HG03064 (cell line): ENCODE data around the gene TRAF7.
"Not testable (repeated sequence)": the region's sequence is repeated elsewhere in the genome, so short reads cannot be mapped to it uniquely, and the experiment has no call there.

Experiments
- ATAC-seq: cut with Tn5 transposase; IDR thresholded peaks from one replicate; pipeline ENCODE4 v1.9.1; 2021; ENCODE audit warnings: low read depth; ENCODE audit not compliant: unreplicated experiment

Gene TRAF7

DNA sequence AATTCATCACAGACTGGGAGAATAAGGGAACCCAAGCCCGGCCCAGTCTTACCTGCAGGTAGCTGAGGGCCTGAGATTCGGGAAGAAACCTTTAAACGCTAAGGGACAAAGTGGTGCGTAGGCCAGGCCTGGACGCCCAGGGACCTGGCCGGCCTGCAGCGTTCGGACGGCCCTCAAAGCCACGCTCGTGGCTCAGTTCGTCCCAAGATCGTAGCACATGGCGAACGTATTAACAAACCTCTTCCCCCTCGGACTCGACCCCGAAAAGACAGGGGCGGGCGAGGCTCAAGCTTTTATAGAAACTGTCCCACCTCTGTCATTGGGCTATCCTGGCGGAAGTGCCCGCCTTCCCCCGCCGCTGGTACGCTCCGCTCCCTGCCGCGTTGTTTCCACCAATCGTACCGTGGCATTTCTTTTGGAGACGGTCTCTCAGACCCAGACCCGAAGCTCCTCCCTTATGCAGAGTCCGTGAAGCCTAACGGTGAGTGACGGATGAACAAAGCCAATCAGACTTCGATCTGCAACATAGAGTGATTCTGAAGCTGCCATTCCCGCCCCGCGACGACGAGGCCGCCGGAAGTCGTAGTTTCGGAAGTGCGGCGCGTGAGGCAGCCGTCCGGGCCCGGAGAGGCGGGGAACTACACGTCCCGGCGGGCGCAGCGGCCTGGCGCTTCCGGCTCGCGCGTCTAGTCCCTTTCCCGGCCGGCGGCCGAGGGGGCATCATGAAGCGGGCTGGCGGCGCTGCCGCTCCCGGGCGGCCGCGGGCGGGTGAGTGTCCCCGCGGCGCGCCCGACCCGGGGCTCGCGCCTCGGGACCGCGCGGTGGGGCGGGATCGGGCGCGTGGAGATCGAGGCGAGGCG lies at the start of gene TRAF7:
TSS of gene TRAF7 (plus strand) at position 692 of the 860 bp plus-strand sequence. CDS start 8,139 bp downstream, outside the sequence.
- peak; percentile 83 for ATAC-seq

- ATAC-seq: not testable (repeated sequence)
These were observed 49.4 kb upstream of the TRAF7 start for GRCh38 chr16:2106211-2106610.

GRCh38 chr16:2107121-2107790 lies 48.3 kb upstream of the TRAF7 start:
- not testable (repeated sequence) for ATAC-seq

DNA sequence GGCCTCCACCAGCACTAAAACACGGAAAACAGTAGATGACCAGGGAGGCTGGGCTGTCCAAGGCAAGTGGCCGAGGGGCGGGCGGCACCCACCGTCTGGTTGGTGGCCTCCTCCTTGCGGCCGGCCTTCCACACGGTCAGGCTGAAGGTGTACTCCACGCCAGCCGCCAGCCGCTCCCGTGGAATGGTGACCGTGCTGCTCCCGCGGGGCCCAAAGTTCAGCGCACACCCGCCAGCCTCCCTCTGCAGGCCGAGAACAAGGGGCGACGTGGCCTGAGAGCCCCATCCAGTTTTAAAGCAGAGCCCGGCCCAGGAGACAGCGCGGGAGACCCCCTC lies 47.8 kb upstream of the TRAF7 start:
- not testable (repeated sequence) for ATAC-seq

DNA sequence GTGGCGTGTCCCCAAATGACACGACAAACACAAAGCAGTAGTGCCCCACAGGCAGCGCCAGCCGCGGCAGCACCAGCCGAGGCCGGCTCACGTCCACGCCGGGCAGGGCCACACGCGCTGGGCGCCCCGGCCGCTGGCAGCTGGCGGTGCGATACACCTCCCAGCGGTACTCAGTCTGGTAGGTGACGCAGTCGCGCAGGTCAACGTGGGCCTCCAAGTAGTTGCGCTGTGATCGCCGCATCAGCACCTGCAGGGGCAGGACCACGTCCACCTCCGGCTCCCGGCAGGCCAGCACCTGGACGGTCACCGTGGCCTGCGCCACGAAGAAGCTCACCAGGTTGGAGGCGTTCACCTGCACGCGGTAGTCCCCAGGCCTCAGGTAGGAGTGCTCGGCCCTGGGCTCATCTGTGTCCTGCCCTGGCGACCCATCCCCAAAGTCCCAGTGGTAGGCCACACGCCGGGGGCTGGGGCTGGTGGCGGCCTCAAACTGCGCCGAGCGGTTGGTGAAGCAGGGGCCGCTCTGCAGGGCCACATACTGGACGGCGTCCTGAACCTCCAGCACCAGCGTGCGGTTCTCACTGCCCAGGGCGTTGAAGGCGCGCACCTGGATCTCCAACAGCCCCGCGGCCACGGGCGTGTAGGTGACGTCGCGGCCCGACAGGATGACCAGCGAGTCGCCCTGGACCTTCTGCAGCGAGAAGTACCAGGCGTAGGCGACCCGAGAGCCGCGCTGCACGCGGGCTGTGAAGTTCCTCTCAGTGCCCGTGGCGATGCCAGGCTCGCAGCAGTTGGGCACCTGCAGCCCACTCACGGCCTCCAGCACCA lies 46.9 kb upstream of the TRAF7 start:
- ATAC-seq: not testable (repeated sequence)

GRCh38 chr16:2109271-2109580 lies 46.4 kb upstream of the TRAF7 start:
- ATAC-seq: not testable (repeated sequence)

DNA sequence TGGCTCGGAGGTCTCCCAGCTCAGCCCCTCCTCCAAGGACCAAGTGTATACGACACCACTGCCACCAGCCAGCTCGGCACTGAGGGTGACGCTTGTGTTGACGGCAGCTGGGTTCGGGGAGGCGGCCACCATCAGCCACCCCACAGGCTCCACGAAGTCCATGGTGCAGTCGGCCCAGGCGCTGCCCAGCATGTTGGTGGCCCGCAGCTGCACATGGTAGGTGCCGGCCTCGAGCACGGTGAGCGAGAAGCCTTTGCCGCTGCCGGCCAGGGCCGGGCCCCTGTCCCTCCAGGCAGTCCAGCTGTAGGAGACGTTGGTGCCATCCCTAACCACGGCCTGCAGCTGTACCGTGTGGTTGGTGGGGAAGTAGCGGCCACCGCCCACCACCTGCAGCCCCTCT lies 45.7 kb upstream of the TRAF7 start:
- not testable (repeated sequence) for ATAC-seq

- ATAC-seq: not testable (repeated sequence)
These were observed 45.1 kb upstream of the TRAF7 start for GRCh38 chr16:2110332-2111008.

GRCh38 chr16:2111009-2111353 lies 44.6 kb upstream of the TRAF7 start:
- ATAC-seq: not testable (repeated sequence)

DNA sequence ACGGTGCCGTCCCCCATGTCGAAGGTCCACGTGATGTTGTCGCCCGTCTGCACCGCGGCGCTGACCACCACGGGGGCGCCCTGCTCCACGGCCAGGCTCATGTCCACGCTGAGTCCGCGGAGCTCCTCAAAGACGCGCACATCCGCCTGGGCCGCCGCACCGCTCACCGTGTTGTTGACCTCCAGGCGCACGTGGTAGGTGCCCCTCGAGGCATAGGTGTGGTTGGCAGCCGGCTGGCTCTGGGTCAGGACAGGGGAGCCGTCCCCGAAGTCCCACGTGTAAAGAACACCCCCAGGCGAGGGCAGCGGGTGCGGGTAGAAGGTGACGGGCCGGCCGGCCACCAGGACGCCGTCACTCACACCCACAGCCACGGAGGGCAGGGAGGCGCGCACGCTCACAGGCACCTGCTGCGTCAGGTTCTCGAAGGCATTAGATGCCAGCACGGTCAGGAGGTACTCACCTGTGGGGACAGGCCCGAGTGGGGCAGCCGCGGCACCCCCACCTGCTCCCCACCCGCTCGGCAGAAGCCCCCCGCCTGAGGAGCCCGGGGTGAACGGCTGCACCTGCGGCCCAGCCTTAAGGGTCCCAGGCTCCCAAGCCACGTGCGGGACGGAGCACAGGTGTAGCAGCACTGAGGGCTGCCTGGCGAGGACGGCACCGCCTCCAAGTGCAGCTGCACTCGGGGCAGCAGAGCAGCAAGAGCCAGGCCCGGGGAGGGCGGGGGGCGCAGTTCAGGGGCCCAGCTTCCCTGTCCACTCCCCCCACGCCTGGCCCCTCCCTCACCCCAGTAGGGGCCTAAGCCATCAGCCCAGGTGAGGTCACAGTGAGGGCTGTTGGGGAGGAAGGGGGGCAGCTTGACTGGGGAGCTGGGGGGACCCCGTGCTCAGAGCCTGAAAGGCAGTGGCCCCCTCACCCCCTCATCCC lies 43.9 kb upstream of the TRAF7 start:
- ATAC-seq: not testable (repeated sequence)

DNA sequence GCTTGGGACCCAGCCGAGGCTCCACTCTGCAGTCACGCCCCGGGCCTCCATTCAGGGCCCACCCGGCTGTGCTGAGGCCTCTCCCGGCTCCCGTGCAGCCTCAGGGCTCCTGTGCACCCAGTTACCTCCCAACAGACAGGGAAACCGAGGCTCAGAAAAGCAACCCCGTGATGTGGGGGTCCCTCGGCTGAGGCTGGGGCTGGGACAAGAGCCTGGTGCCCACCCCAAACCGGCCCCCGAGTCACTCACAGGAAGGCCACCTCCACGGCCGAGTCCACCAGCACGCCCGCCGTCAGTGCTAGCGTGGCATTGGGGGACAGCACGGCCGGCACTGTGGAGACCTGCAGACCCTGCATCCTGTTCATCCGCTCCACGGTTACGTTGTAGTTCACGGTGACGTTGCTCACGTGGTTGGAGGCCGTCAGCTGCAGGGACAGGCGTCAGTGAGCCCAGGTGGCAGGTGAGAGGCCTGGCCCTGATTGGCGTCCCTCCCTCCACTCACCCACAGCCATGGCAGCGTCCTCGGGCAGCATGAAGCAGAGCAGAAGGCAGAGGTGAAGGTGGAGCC lies 43.0 kb upstream of the TRAF7 start:
- not testable (repeated sequence) for ATAC-seq

- not testable (repeated sequence) for ATAC-seq
These were observed 41.4 kb upstream of the TRAF7 start for GRCh38 chr16:2114225-2114624.

GRCh38 chr16:2114885-2115590 lies 40.5 kb upstream of the TRAF7 start:
- ATAC-seq: not testable (repeated sequence)

GRCh38 chr16:2115591-2115973 lies 40.0 kb upstream of the TRAF7 start:
- no peak for ATAC-seq

DNA sequence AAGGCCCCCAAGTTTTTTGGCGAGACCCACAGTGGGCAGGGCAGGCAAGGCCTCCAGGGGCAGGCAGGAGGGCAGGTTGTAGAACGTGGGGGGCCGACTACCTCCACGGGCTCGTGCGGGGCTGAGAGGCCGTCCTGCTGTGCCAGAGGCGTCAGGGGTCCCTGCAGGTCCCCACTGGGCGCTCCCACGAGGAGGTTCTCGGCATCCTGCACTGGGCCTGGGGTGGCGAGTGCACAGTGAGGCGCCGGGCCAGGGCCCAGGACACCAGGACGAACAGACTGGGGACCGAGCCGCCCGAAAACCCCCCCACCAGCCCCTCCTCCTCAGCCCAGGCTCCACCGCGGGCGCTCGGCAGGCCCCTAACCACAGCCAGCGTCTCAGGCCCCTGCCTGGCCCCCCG lies 39.2 kb upstream of the TRAF7 start:
- not testable (repeated sequence) for ATAC-seq

DNA sequence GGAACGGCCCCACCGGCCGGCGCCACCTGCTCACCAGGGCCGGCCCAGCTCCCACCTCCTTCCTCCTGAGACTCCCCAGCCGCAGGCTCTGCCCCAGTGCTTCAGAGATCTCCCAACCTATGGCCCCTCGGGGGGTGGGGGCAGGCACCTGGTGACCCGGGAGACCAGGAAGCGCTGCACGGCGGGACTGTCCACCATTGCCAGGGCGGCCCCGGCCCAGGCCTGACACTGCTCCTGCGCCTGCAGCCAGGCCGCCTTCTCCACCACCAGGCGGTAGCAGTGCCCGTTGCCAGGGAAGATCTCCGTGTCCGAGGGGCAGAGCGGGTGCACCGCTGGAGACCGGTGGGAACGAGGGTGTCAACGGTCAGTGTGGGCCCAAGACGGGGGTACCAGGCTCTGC lies 38.2 kb upstream of the TRAF7 start:
- not testable (repeated sequence) for ATAC-seq

DNA sequence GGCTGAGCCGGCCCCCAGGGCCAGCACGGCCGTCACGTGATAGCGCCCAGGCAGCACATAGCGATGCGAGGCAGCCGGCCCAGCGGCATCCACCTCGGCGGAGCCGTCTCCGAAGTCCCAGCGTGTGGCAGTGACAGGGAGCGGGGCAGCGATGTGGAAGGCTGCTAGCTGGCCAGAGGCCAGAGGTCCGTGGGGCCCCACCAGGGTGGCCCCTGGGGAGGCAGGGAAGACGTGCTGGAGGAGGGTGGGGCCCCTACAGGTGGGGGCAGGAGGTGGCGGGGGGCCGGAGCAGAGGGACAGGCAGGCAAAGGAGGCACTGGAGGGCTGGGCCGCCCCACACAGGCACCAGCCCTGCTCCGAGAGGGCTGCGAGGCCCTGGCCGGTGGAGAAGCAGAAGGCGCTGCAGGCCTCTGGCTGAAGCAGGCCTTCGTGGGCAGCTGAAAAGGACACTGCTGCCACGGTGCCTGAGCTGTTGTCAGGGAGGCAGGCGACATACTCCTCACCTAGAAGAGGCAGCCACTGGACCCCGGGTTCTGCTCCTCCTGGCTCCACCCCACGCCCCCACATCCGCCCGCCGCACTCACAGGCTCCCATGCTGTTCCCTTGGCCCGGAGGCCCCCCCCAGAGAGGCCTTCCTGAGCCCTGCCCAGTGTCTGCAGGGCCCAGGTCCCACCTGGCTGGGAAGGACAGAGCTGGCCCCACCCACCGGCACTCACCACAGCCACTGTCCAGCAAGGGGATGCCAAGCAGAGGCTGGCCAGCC lies 37.4 kb upstream of the TRAF7 start:
- ATAC-seq: not testable (repeated sequence)

- not testable (repeated sequence) for ATAC-seq
These were observed 34.3 kb upstream of the TRAF7 start for GRCh38 chr16:2121325-2121724.
